MM.1S (cell line): ENCODE results near the gene GRIN3A.

ENCODE experiments used
- DNase-seq: peaks from one replicate; pipeline ENCODE4 v3.0.0-alpha.2; 2015
- H2AFZ ChIP-seq: fragments of 300-600 bp; sonication (generic); 2 replicates; pipeline ENCODE4 v1.6.0; 2016; ENCODE audit warnings: antibody characterized with exemption, low read length
- H3F3A ChIP-seq: fragments of 300-600 bp; sonication (generic); 2 replicates; pipeline ENCODE4 v1.6.1; 2016; ENCODE audit warnings: mild to moderate bottlenecking, antibody characterized with exemption, low read length, moderate library complexity, mixed read lengths; ENCODE audit not compliant: insufficient read depth
- H3K27ac ChIP-seq: fragments of 300-600 bp; sonication (generic); 2 replicates; pipeline ENCODE4 v1.5.1; 2016; ENCODE audit warnings: mild to moderate bottlenecking, low read length
- H3K27me3 ChIP-seq: fragments of 300-600 bp; sonication (generic); replicated peaks from 2 replicates; pipeline ENCODE4 v1.6.0; 2016; ENCODE audit warnings: low read length; ENCODE audit not compliant: insufficient read depth
- H3K36me3 ChIP-seq: fragments of 300-600 bp; sonication (generic); replicated peaks from 2 replicates; pipeline ENCODE4 v1.6.1; 2016; ENCODE audit warnings: mild to moderate bottlenecking, low read length, mixed read lengths; ENCODE audit not compliant: insufficient read depth
- H3K4me1 ChIP-seq: fragments of 300-600 bp; sonication (generic); 2 replicates; pipeline ENCODE4 v1.6.1; 2016; ENCODE audit warnings: low read length, mixed read lengths
- H3K4me2 ChIP-seq: fragments of 300-600 bp; sonication (generic); 2 replicates; pipeline ENCODE4 v1.6.0; 2016; ENCODE audit warnings: low read depth, low read length
- H3K4me3 ChIP-seq: fragments of 300-600 bp; sonication (generic); 2 replicates; pipeline ENCODE4 v1.5.1; 2016; ENCODE audit warnings: low read length, mixed read lengths
- H3K79me2 ChIP-seq: fragments of 300-600 bp; sonication (generic); 2 replicates; pipeline ENCODE4 v1.6.1; 2016; ENCODE audit warnings: mixed run types, low read length, mixed read lengths
- H3K9ac ChIP-seq: fragments of 300-600 bp; sonication (generic); 2 replicates; pipeline ENCODE4 v1.6.1; 2016; ENCODE audit warnings: low read length, mixed read lengths
- H3K9me2 ChIP-seq: fragments of 300-600 bp; sonication (generic); replicated peaks from 2 replicates; pipeline ENCODE4 v1.6.1; 2016; ENCODE audit warnings: mild to moderate bottlenecking, low read length, mixed read lengths; ENCODE audit not compliant: insufficient read depth
- H3K9me3 ChIP-seq: fragments of 300-600 bp; sonication (generic); replicated peaks from 2 replicates; pipeline ENCODE4 v1.6.1; 2016; ENCODE audit warnings: mild to moderate bottlenecking, low read length, mixed read lengths; ENCODE audit not compliant: insufficient read depth
- H4K20me1 ChIP-seq: fragments of 300-600 bp; sonication (generic); 2 replicates; pipeline ENCODE4 v1.6.1; 2016; ENCODE audit warnings: mild to moderate bottlenecking, low read length, moderate library complexity, mixed read lengths; ENCODE audit not compliant: insufficient read depth
- CTCF ChIP-seq: fragments of 300-600 bp; sonication (generic); IDR thresholded peaks from 2 replicates; pipeline ENCODE4 v1.5.1; 2016; ENCODE audit warnings: antibody characterized with exemption, low read length, mixed read lengths
- EZH2 ChIP-seq: fragments of 300-600 bp; sonication (generic); optimal IDR thresholded peaks from 2 replicates; pipeline ENCODE3; 2017; ENCODE audit warnings: low read depth, mild to moderate bottlenecking, antibody characterized with exemption, low read length, mixed read lengths
- EZH2phosphoT487 ChIP-seq: fragments of 300-600 bp; sonication (generic); IDR thresholded peaks from 2 replicates; pipeline ENCODE4 v1.6.1; 2018; ENCODE audit warnings: antibody characterized with exemption, low read length

The GRIN3A gene

DNA sequence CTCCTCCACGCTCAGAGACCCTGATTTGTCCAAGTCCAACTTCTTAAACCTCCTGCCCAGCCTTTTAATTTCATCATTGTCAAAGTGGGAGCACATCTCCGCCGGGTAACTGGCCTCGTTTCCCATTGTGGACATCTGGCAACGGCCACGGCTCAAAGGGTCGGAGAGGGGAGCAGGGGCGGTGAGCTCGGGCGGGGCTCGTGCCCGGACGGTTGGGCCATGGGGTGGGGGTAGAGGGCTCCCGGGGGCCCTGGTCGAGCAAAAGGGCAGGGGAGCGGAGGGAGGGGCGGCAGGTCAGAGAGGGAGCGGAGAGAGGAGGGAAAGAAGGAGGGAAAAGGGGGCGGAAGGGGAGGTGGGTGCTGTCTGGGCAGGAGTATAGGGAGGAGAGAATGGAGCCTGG, 143.7 kb downstream of the GRIN3A start, which contains the start of gene PPP3R2:
TSS of gene PPP3R2 (minus strand) at position 174 of the 400 bp plus-strand sequence. CDS start at position 126, 48 bp downstream.
- H3F3A ChIP-seq, result no peaks in the 10 kb centered on the region
- no peaks in the 10 kb centered on the region for H4K20me1 ChIP-seq
- no peaks in the 10 kb centered on the region for H3K36me3 ChIP-seq
- H3K79me2 ChIP-seq, result no peaks in the 10 kb centered on the region
- TF ChIP-seq EZH2, result no peak
- TF ChIP-seq CTCF, result no peak
- no peaks in the 10 kb centered on the region for H3K9me2 ChIP-seq
- no peak within 1 kb of the TSS for H3K4me3 ChIP-seq
- DNase-seq, result no peak
- no peaks in the 10 kb centered on the region for H3K9me3 ChIP-seq
- H3K4me2 ChIP-seq, result no peak within 1 kb of the TSS
- no peaks in the 10 kb centered on the region for H3K27me3 ChIP-seq
- no peak within 1 kb of the TSS for H2AFZ ChIP-seq
- no peaks in the 10 kb centered on the region for H3K4me1 ChIP-seq
- H3K27ac ChIP-seq, result no peak within 1 kb of the TSS
- H3K9ac ChIP-seq, result no peak within 1 kb of the TSS

GRCh38 chr9:101593345-101593744, 145.1 kb downstream of the GRIN3A start:
- H2AFZ ChIP-seq, result no peak overlapping the region
- no peak overlapping the region for H3K9ac ChIP-seq
- H3K27me3 ChIP-seq, result no peaks in the 10 kb centered on the region
- no peaks in the 10 kb centered on the region for H4K20me1 ChIP-seq
- H3F3A ChIP-seq, result no peaks in the 10 kb centered on the region
- no peaks in the 10 kb centered on the region for H3K4me1 ChIP-seq
- H3K4me2 ChIP-seq, result no peak overlapping the region
- no peak overlapping the region for H3K27ac ChIP-seq
- H3K9me2 ChIP-seq, result no peaks in the 10 kb centered on the region
- DNase-seq, result no peak
- TF ChIP-seq EZH2, result no peak
- no peak for TF ChIP-seq EZH2phosphoT487
- TF ChIP-seq CTCF, result no peak
- H3K9me3 ChIP-seq, result no peaks in the 10 kb centered on the region
- no peaks in the 10 kb centered on the region for H3K36me3 ChIP-seq
- no peak overlapping the region for H3K4me3 ChIP-seq
- no peaks in the 10 kb centered on the region for H3K79me2 ChIP-seq

DNA sequence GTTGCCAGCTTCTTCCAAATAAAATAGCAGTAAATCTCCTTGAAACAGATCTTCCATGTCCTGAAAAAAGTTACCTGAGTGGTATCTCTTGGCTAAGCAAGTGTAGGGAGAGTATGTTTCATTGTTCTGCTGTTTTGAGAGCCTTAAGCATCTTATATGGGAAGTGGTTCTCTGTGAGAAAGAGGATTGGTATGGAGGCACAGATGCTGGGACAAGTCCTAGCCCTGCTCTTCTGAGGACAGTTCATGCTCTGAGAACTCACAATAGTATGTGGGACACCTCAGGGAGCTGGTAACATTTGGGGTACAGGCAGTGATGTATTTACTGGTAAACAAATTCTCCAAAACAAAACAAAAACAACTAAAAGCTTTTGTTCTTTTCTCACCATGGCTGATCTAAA, 145.7 kb downstream of the GRIN3A start:
- Histone ChIP-seq H3K9me2 (no peaks in the 10 kb centered on the region), H3K9me3 (no peaks in the 10 kb centered on the region), H3F3A (no peaks in the 10 kb centered on the region), H3K36me3 (no peaks in the 10 kb centered on the region), H3K4me2 (no peak overlapping the region), H3K27me3 (no peaks in the 10 kb centered on the region), H3K4me1 (no peaks in the 10 kb centered on the region), H3K79me2 (no peaks in the 10 kb centered on the region), H3K4me3 (no peak overlapping the region), H4K20me1 (no peaks in the 10 kb centered on the region), H3K27ac (no peak overlapping the region), H3K9ac (no peak overlapping the region), H2AFZ (no peak overlapping the region)
- no peak for TF ChIP-seq EZH2phosphoT487
- TF ChIP-seq CTCF, result no peak
- TF ChIP-seq EZH2, result no peak
- DNase-seq, result no peak
